ENCODE data around the gene ABHD14A. TPM values are rescaled to one million over a fixed set of nuclear protein-coding genes. Genes with fewer than 3 reads are reported as not detected.

The ABHD14A gene
- total RNA-seq, 1 experiment from 2014 or later: 9.9 TPM

- no TSS peak for BruUV-seq (replicated peaks)
- ChIA-PET POLR2A (ENCODE audit: unreplicated experiment) (no interaction called here), CTCF (no interaction called here)
- no peaks in the 10 kb centered on the region for H3K27me3 ChIP-seq (ENCODE audit: insufficient read depth, low read depth)
- intact Hi-C loops (cut with micrococcal nuclease; ENCODE audit: unreplicated experiment): no loop called here
- DNase-seq: no peak
- TF ChIP-seq EZH2 (IDR thresholded peaks at IDR 0.05; ENCODE audit: low read depth): no peak
- TF ChIP-seq, protein P1, sequence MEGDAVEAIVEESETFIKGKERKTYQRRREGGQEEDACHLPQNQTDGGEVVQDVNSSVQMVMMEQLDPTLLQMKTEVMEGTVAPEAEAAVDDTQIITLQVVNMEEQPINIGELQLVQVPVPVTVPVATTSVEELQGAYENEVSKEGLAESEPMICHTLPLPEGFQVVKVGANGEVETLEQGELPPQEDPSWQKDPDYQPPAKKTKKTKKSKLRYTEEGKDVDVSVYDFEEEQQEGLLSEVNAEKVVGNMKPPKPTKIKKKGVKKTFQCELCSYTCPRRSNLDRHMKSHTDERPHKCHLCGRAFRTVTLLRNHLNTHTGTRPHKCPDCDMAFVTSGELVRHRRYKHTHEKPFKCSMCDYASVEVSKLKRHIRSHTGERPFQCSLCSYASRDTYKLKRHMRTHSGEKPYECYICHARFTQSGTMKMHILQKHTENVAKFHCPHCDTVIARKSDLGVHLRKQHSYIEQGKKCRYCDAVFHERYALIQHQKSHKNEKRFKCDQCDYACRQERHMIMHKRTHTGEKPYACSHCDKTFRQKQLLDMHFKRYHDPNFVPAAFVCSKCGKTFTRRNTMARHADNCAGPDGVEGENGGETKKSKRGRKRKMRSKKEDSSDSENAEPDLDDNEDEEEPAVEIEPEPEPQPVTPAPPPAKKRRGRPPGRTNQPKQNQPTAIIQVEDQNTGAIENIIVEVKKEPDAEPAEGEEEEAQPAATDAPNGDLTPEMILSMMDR (conservative IDR thresholded peaks at IDR 0.05): no peak
- no peak overlapping the region for H3K27ac ChIP-seq
- H3K4me1 ChIP-seq (replicated peaks; ENCODE audit: insufficient read depth): no peaks in the 10 kb centered on the region
- no peak overlapping the region for H3K4me2 ChIP-seq
- H3K9me2 ChIP-seq (ENCODE audit: insufficient read depth): no peaks in the 10 kb centered on the region
- no peaks in the 10 kb centered on the region; the same call in 1 of the 2 replicates for H4K20me1 ChIP-seq (ENCODE audit: insufficient read depth)
- H3K36me3 ChIP-seq (ENCODE audit: low read depth): no peaks in the 10 kb centered on the region
- no peak overlapping the region for H2AFZ ChIP-seq
- no peaks in the 10 kb centered on the region for H3F3A ChIP-seq (ENCODE audit: insufficient read depth, low read depth)
- no peak overlapping the region for H3K4me3 ChIP-seq
- H3K9me3 ChIP-seq (ENCODE audit: insufficient read depth, low read depth): no peaks in the 10 kb centered on the region
- no peaks in the 10 kb centered on the region for H3K79me2 ChIP-seq (ENCODE audit: low read depth)
These were observed 54.7 kb downstream of the ABHD14A start for GRCh38 chr3:52029535-52029934.

Other genes with a start within 250 kb of the ABHD14A start
- not detected in 2 replicates for gene IQCF6, start 195.8 kb upstream of the ABHD14A start, total RNA-seq (2021)
- gene IQCF2, start 113.4 kb upstream of the ABHD14A start, total RNA-seq (2021): not detected in 2 replicates
- not detected in 2 replicates for gene IQCF5, start 99.5 kb upstream of the ABHD14A start, total RNA-seq (2021)
- not detected in 2 replicates for gene IQCF1, start 71.7 kb upstream of the ABHD14A start, total RNA-seq (2021)
- 23.4 and 23.9 TPM in 2 replicates for gene RRP9, start 33.2 kb upstream of the ABHD14A start, total RNA-seq (2021)
- 24.4 and 33.8 TPM in 2 replicates for gene PARP3, start 32.7 kb upstream of the ABHD14A start, total RNA-seq (2021)
- gene GPR62, start 19.7 kb upstream of the ABHD14A start, total RNA-seq (2021): not detected in 2 replicates
- gene PCBP4, start 7.6 kb upstream of the ABHD14A start, total RNA-seq (2021): 14.7 and 17.9 TPM in 2 replicates
- 63.2 and 64.4 TPM in 2 replicates for gene ABHD14B, start 1.0 kb upstream of the ABHD14A start, total RNA-seq (2021)
- gene ACY1, start 8.5 kb downstream of the ABHD14A start, total RNA-seq (2021): 52.2 and 63.3 TPM in 2 replicates
- 942 and 1,278 TPM in 2 replicates for gene RPL29, start 20.8 kb downstream of the ABHD14A start, total RNA-seq (2021)
- 9.4 and 9.5 TPM in 2 replicates for gene DUSP7, start 81.5 kb downstream of the ABHD14A start, total RNA-seq (2021)
- gene POC1A, start 179.4 kb downstream of the ABHD14A start, total RNA-seq (2021): 28.8 and 35.0 TPM in 2 replicates
- gene ALAS1, start 223.1 kb downstream of the ABHD14A start, total RNA-seq (2021): 61.9 and 71.2 TPM in 2 replicates

Measured in PC-9 (cell line).